Stimulated activated naive CD4-positive, alpha-beta T cell (primary cell): Measurements from ENCODE around the gene COL19A1.

ENCODE experiments used
- DNase-seq, 6 experiments: peaks; one replicate each; lab custom pipeline; 2025; lab: John Stamatoyannopoulos, UW

COL19A1 gene

GRCh38 chr6:70124882-70125545, 258.7 kb downstream of the COL19A1 start:
- DNase-seq = no peak

GRCh38 chr6:70125602-70126001, 259.2 kb downstream of the COL19A1 start:
- DNase-seq = no peak

GRCh38 chr6:70129341-70129740, 263.0 kb downstream of the COL19A1 start:
- no peak for DNase-seq

- DNase-seq = no peak
Measured at GRCh38 chr6:70130865-70131264, 264.5 kb downstream of the COL19A1 start.

DNA sequence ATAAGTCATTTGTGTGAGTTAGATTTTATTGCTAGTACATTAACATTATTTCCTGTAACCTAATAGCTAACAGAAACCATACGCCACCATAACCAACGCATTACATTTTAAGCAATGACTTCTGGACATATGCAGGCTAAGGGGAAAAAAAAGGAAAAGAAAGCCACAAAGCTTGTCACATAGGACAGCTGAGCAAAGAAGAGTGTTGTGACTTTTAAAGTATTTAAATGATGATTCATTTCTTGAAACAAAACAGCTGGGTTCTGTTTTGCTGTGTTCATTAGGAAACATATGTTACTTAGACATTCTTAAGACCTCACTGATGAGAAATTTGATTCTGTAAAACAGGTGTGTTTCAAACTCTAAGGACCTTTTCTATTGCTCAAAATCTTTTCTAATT, 265.2 kb downstream of the COL19A1 start:
- DNase-seq = no peak

GRCh38 chr6:70133246-70133645, 266.9 kb downstream of the COL19A1 start:
- DNase-seq = no peak

DNA sequence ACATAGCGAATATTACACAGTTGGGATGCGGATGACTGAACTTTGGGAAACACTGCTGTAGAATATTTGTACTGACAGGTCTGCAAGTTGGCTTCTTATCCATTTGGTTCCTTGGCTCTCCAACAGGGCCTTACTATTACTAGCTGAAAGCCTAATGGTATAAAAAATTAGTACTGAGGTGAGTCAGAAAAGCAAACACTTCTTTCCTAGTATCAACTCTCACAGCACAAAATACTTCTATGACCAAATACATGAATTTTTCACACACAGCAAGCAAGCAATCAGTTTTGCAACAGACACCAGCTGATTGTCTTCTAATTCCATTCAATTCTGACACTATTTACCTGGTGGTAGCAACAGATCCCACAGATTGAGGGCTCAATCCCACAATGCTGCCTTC, 268.2 kb downstream of the COL19A1 start:
- no peak for DNase-seq

DNA sequence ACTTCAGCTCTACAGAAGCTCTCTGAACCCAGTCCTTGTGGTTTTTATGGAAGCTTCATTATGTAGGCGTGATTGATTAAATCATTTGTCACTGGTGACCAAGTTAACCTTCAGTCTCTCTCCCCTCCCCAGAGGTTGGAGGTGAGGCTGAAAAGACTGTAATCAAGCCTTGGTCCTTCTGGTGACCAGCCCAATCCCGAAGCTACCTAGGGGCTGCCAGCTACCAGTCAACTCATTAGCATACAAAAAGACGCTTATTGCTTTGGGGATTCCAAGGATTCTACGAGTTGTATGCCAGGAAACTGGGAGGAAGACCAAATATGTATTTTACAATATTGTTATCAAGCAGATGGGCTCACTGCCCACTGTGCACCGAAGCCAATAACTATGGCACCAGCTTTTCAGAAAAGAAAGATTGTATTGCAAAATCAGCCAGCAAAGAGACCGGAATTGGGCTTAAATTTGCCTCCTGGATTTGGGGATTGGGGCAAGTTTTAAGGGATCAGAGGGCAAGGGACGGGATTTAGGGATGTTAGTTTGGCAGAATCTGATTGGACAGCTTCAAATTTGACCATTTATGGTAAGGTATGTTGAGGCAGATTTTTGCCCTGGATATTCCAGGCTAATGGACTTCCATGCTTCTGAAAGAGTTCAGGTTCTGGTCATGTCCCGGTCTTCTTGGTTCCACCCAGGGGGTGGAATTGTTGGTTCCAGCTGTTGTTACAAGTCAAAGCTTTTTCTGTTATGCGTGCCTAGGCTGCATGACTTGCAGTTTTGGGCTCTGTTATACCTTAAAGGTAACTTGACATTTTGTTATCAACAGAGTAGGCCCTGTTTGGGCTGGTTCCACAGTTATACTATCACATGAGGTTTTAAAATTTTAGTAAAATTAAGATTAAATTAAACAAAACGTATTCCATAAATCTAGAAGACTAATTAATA, 269.1 kb downstream of the COL19A1 start:
- DNase-seq = no peak

GRCh38 chr6:70136996-70137395, 270.6 kb downstream of the COL19A1 start:
- DNase-seq = no peak

- no peak for DNase-seq
Measured at GRCh38 chr6:70140496-70140895, 274.1 kb downstream of the COL19A1 start.

DNA sequence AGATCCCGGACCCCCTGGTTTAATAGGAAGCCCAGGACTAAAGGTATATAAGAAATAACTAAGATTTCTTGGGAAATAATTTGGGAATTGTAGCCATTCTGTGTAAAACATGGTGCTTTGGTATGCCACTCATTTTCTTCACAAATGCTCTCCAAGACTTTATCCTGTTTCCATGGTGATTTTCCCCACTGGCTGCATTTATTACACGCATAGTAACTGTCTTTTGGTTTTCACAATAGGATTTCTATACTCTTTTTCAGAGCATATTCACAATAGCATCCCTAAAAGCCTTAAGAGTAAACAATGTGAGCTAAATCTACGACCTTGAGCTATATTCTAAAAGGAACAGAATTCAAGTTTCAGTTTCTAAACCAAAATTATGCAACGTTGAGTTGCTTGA, 275.7 kb downstream of the COL19A1 start:
- DNase-seq = no peak

DNA sequence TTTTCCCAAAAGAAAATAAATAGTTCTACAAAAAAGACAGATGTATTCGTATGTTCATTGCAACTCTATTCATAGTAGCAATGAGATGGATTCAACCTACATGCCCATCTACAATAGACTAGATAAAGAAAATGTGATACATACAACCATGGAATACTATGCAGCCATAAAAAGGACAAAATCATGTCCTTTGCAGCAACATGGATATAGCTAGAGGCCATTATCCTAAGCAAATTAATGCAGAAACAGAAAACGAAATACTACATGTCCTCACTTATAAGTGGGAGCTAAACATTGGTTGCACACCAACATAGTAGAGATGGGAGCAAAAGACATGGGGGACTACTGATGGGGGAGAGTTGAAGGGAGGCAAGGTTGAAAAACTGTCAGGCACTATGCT, 278.8 kb downstream of the COL19A1 start:
- no peak for DNase-seq

DNA sequence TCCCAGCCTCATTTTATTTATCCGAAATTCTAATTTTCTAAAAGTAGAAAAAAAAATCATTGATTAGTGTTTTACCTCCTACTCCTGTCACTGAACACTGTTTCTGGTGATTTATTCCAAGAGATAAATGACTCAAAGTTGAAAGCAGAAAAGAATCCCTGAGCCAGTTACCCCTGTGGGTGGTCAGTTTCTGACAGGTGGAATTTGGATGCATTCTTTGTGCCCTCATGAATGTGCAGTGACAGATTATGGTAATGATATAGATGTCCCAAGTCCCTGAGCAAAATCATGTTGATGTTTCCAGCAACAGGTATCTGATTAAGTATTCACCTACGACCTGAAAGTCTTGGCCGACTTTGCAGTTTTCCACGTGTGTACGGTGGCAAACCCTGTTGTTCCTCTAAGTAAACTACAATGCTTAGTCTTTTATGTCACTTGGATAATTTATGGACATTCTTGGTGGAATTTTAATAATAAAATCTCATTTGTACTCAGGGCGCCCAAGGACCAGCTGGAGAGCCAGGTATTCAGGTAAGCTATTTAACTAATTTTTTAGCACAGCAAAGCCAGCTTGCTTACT, 282.9 kb downstream of the COL19A1 start:
- DNase-seq = no peak

DNA sequence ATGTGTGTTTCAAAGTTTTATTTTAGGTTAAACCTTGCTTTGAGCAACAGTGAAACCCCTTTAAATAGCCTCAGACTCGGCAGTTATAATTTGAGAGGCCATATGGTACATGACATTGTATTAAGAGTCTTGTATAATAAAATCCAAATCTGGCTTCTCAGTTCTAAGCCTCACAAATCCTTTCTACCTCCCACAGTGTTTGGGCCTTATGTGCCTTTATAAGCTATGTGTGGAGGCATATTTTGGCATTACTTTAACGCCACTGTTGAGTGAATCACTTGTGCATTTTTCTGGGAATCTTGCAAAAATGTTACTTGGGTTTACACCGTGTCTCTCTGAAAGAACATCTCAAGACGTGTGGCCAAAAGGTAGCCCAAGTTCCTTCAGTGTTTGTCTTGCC, 284.2 kb downstream of the COL19A1 start:
- DNase-seq = no peak

- DNase-seq = no peak
Measured at GRCh38 chr6:70151616-70152015, 285.3 kb downstream of the COL19A1 start.

DNA sequence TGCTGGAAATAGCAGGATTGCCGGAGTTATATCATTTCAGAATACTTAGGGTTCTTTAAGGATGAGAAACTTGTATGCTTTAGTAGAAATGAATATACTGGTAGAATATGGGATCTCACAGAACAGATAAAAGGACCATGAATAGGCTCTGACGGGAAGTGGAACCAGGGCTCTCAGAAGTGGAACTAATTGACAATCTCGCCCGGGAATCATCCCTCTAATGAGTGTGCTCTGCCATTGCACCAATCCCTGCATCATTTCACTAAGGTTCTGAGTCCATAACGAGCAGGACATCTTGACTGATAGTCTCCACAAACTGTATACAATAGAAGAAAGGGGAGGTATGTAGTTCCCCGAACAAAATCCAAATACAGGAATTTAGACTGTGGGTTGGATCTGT, 286.4 kb downstream of the COL19A1 start:
- no peak for DNase-seq

DNA sequence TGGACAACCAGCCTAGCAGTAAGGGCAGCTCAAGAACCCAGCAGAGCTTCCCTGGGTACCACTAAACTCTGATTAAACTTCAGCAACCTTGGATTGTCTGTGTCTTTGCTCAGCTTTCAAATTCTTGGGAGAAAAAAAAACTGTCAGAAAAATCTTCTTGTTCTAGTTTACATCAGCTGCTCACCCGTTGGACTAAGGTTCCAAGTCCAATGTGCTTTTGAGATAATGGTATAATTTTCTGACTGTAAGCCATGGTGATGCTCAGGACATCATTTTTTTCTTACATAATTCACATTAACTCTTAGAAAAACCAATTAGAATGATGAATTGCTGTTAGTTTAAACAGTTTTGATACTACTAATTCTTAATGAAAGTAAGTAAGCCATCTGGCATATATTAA, 290.7 kb downstream of the COL19A1 start:
- DNase-seq = no peak

DNA sequence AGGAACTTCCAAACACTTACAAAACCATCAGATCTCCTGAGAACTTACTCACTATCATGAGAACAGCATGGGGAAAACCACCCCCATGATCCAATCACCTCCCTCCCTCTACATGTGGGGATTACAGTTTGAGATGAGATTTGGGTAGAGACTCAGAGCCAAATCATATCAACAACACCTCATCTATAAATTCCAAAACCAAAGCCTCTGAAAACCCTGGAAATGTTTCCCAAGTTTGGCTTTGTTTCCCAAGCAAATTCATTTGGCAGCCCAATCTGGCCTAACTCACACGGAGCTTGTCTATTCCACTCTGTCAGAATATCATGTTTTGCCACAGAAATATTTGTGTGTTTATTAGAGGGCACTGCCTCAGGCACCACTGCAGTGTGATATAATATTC, 293.9 kb downstream of the COL19A1 start:
- no peak for DNase-seq

GRCh38 chr6:70162972-70163371, 296.6 kb downstream of the COL19A1 start:
- no peak for DNase-seq

GRCh38 chr6:70163795-70164194, 297.4 kb downstream of the COL19A1 start:
- DNase-seq = no peak

DNA sequence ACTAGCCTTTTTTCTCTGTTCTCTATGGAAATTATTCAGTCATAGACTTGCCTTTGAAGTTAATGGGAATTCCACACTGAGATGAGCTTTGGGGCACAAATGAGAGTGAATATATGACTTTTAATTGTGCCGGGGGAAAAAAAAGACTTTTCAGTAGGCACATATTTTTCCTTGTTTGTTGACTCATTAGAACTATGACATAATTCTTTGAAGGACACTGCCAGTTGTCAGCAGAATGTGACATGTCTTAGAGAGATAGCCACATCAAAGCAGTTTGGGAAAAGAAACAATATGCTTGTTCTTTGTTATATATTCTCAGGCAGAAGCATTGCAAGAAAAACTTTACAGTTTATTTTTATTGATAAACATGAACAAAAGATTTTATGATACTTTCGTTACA, 298.2 kb downstream of the COL19A1 start:
- DNase-seq = no peak

- peak in 1 of 6 experiments; percentile 1 for DNase-seq
Measured at GRCh38 chr6:70166088-70166958, 300.0 kb downstream of the COL19A1 start.
